ENCODE data around the gene CCDC73. TPM values are rescaled to one million over a fixed set of nuclear protein-coding genes. Genes with fewer than 3 reads are reported as not detected.

The CCDC73 gene
- total and polyA plus RNA-seq, 2 of the 4 experiments (the other 2 are of a cell fraction), result not detected

DNA sequence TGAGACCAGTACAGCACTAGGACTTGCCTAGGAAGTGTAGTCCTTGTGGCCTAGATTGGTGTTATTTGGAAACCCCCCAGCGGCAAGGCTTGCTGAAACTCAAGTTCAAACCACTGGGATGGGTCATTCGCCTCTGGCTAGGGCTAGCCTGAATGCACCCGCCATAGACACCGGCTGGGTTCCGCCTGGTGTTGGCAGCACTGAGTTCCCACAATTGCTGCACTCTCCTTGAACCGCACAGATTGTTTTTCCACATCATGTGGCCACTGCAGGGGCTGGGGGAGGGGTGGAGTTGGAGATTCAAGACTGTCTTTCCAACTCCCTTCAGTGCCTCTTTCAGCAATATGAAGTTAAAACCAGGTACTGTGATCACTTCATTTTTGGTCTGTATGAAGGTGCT lies 43.1 kb downstream of the CCDC73 start:
- Histone ChIP-seq H2AK5ac (ENCODE audit: low read depth, low read length) (no peak overlapping the region), H3K9ac (ENCODE audit: low read depth, low read length) (no peak overlapping the region), H3K18ac (ENCODE audit: low read depth, low read length) (no peak overlapping the region), H3K56ac (ENCODE audit: extremely low read depth, insufficient read depth, low read length) (no peak overlapping the region), H2BK120ac (ENCODE audit: low read depth, low read length) (no peak overlapping the region), H2BK20ac (ENCODE audit: low read depth, low read length) (no peak overlapping the region), H3K4me2 (ENCODE audit: low read depth, low read length) (no peak overlapping the region), H3K23ac (ENCODE audit: low read depth, low read length) (no peak overlapping the region), H2AFZ (replicated peaks; ENCODE audit: low read length, poor library complexity) (no peak overlapping the region), H3K4ac (ENCODE audit: low read depth, low read length) (no peak overlapping the region), H3K9me1 (ENCODE audit: insufficient read depth, low read length) (no peaks in the 10 kb centered on the region), H3K79me1 (ENCODE audit: low read depth in 1 of 2, low read length in 2 of 2) (no peaks in the 10 kb centered on the region), H2BK15ac (ENCODE audit: low read depth, low read length) (no peak overlapping the region), H2BK5ac (ENCODE audit: low read depth, low read length, poor library complexity, severe bottlenecking) (no peak overlapping the region), H4K91ac (ENCODE audit: insufficient read depth, low read depth, low read length) (no peak overlapping the region), H4K8ac (ENCODE audit: low read depth in 2 of 2, low read length in 2 of 2) (no peak overlapping the region), H3K36me3 (ENCODE audit: control insufficient read depth, insufficient read depth, low read length) (no peaks in the 10 kb centered on the region), H3K27ac (ENCODE audit: insufficient read depth, low read length) (no peak overlapping the region), H4K5ac (ENCODE audit: low read depth, low read length) (no peak overlapping the region), H3K14ac (replicated peaks; ENCODE audit: low read depth, low read length) (no peak overlapping the region), H4K20me1 (ENCODE audit: insufficient read depth, low read length) (no peaks in the 10 kb centered on the region), H3K9me3 (ENCODE audit: control insufficient read depth, insufficient read depth, low read length) (no peaks in the 10 kb centered on the region), H3K27me3 (ENCODE audit: control insufficient read depth, insufficient read depth, low read length) (no peaks in the 10 kb centered on the region), H3K4me1 (ENCODE audit: control insufficient read depth, insufficient read depth, low read length) (no peaks in the 10 kb centered on the region), H3K4me3 (ENCODE audit: insufficient read depth, low read depth, low read length) (no peak overlapping the region), H2AK9ac (replicated peaks; ENCODE audit: low read depth, low read length, poor library complexity) (no peak overlapping the region)
- BruUV-seq (replicated peaks), result no TSS peak
- no peak for TF ChIP-seq NFE2L2 (IDR thresholded peaks at IDR 0.05; ENCODE audit: low read depth, low read length)
- TF ChIP-seq BHLHE40 (IDR thresholded peaks at IDR 0.05; ENCODE audit: low read depth, low read length), result no peak
- no peak for TF ChIP-seq MAFK (IDR thresholded peaks at IDR 0.05; ENCODE audit: low read depth, low read length)
- TF ChIP-seq, protein P1, sequence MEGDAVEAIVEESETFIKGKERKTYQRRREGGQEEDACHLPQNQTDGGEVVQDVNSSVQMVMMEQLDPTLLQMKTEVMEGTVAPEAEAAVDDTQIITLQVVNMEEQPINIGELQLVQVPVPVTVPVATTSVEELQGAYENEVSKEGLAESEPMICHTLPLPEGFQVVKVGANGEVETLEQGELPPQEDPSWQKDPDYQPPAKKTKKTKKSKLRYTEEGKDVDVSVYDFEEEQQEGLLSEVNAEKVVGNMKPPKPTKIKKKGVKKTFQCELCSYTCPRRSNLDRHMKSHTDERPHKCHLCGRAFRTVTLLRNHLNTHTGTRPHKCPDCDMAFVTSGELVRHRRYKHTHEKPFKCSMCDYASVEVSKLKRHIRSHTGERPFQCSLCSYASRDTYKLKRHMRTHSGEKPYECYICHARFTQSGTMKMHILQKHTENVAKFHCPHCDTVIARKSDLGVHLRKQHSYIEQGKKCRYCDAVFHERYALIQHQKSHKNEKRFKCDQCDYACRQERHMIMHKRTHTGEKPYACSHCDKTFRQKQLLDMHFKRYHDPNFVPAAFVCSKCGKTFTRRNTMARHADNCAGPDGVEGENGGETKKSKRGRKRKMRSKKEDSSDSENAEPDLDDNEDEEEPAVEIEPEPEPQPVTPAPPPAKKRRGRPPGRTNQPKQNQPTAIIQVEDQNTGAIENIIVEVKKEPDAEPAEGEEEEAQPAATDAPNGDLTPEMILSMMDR (conservative IDR thresholded peaks at IDR 0.05; ENCODE audit: low read depth, low read length), result no peak
- no peak for TF ChIP-seq FOS (IDR thresholded peaks at IDR 0.05; ENCODE audit: low read depth, low read length)
- no peak for TF ChIP-seq ELK1 (IDR thresholded peaks at IDR 0.05; ENCODE audit: borderline replicate concordance, low read depth, low read length)
- in situ Hi-C loops (cut with MboI; ENCODE audit: low sequenced_read_pairs) (no loop called here), dilution Hi-C loops (cut with HindIII; ENCODE audit: low sequenced_read_pairs, unreplicated experiment) (no loop called here), intact Hi-C loops (cut with micrococcal nuclease) (loop anchor here (10.0 kb wide), 1 partner anchor 1007 kb away; no protein-coding TSS in a partner anchor)
- no peak for DNase-seq
- CTCF ChIA-PET, result no interaction called here
- POLR2A ChIA-PET (ENCODE audit: unreplicated experiment), result no interaction called here
- WGBS, 2 experiments (ENCODE audit: extremely low coverage in 2 of 2, insufficient read length in 1 of 2), result no CpG with 5 or more reads among the region's 6 CpGs
- ATAC-seq (ENCODE audit: low read depth), result no peak
